Spleen (tissue), 11 donors: ENCODE measurements around the gene BEND5. TPM values are rescaled to one million over a fixed set of nuclear protein-coding genes. Genes with fewer than 3 reads are reported as not detected.

Experiments used
- DNase-seq: peaks from one replicate; pipeline ENCODE4 v3.0.0-alpha.2; 2020
- H3K27ac ChIP-seq, 8 donors: fragments of 200-600 bp; sonication (generic) in 7 of 8; 1 replicate in 4 of 8; 2 replicates in 4 of 8; pipeline versions ENCODE4 v1.5.0 to v1.8.0; 2016 to 2021; ENCODE audit warnings: inconsistent platforms in 4 of 8, mild to moderate bottlenecking in 4 of 8, moderate library complexity in 1 of 8
- H3K27me3 ChIP-seq, 7 donors: fragments of 200-600 bp; sonication (generic) in 6 of 7; replicated peaks in 1 of 7; 1 replicate in 4 of 7; 2 replicates in 3 of 7; pipeline versions ENCODE4 v1.5.0 to v1.8.0; 2016 to 2021; ENCODE audit warnings: inconsistent platforms in 3 of 7, mild to moderate bottlenecking in 1 of 7
- H3K36me3 ChIP-seq, 6 donors: fragments of 200-600 bp; sonication (generic) in 5 of 6; 1 replicate in 4 of 6; 2 replicates in 2 of 6; pipeline versions ENCODE4 v1.5.0 to v1.8.0; 2016 to 2021; ENCODE audit warnings: inconsistent platforms in 2 of 6
- H3K4me1 ChIP-seq, 6 donors: fragments of 200-600 bp; sonication (generic) in 5 of 6; 1 replicate in 3 of 6; 2 replicates in 3 of 6; pipeline versions ENCODE4 v1.5.0 to v1.8.0; 2016 to 2021; ENCODE audit warnings: inconsistent platforms in 3 of 6
- H3K4me3 ChIP-seq, 8 donors: fragments of 200-600 bp; sonication (generic) in 7 of 8; 1 replicate in 4 of 8; 2 replicates in 4 of 8; pipeline versions ENCODE4 v1.5.0 to v1.8.0; 2016 to 2021; ENCODE audit warnings: inconsistent platforms in 4 of 8, mild to moderate bottlenecking in 4 of 8, moderate library complexity in 2 of 8
- H3K9me3 ChIP-seq, 8 donors: fragments of 200-600 bp; sonication (generic) in 7 of 8; 1 replicate in 4 of 8; 2 replicates in 4 of 8; pipeline versions ENCODE4 v1.5.0 to v1.8.0; 2016 to 2021; ENCODE audit warnings: inconsistent platforms in 4 of 8
- POLR2A ChIP-seq, 3 donors: fragments of 450-650 bp; IDR thresholded peaks; one replicate each; pipeline ENCODE4 v1.5.1; 2017; ENCODE audit warnings: antibody characterized with exemption in 3 of 3, mild to moderate bottlenecking in 1 of 3
- POLR2AphosphoS5 ChIP-seq, 3 donors: sonication (generic); formaldehyde crosslinking; IDR thresholded peaks; one replicate each; pipeline ENCODE4 v1.5.1; 2017; ENCODE audit warnings: antibody characterized with exemption in 3 of 3
- WGBS, 5 donors: extraction: QIAGEN DNeasy Blood & Tissue Kit in 3 of 5; methylation state at CpG; one replicate each; pipeline versions ENCODE4 v1.1.5 to v1.1.7; 2013 to 2018; 5-methylcytosine and 5-hydroxymethylcytosine counted together
- intact Hi-C: fragments of 100-400 bp; cut with DNase I; formaldehyde crosslinking; loops from one replicate; pipeline ENCODE4 v1.15.0; 2023; ENCODE audit warnings: low total_unique reads
- polyA plus RNA-seq, 3 donors: library from polyadenylated mRNA; stranded (reverse); fragments of 200-250 nt; gene quantifications; one replicate each; pipeline ENCODE4 v1.2.1, GENCODE V29; 2013
- total RNA-seq, 7 donors: library from RNA; depleted of rRNA in 3 of 7; stranded (reverse); fragments of >200 nt in 3 of 7; fragmentation: NEBNext Ultra II Directional in 4 of 7; extraction: Animal tissue kit (Norgen Biotek cat#: 25700) in 4 of 7; gene quantifications; one replicate each; pipeline versions ENCODE4 v1.1.0 to v1.2.1, GENCODE V29; 2016 to 2021
- TF ChIP-seq, protein P1 (sequence below), 11 experiments: fragments of 200-600 bp in 7 of 11; fragments of 450-650 bp in 4 of 11; sonication (generic) in 4 of 11; IDR thresholded peaks in 8 of 11; conservative IDR thresholded peaks in 3 of 11; 1 replicate in 7 of 11; 2 replicates in 4 of 11; pipeline versions ENCODE4 v1.4.0 to v1.8.0; 2016 to 2021; ENCODE audit warnings: antibody characterized with exemption in 11 of 11, inconsistent platforms in 4 of 11, mild to moderate bottlenecking in 1 of 11
- donor health status: healthy with polysubstance abuse.
- donor health status: DM: no; HTN: no; CAD: no; lungs with moderate emphysema.
- donor health status: DM: no; HTN: no; CAD: no.
- donor health status: Bipolar disorder and iron deficiency.
- donor health status: healthy.
- donor health status: DM: no; HTN: no; CAD: no.
- donor health status: DM: yes; HTN: yes; CAD: no.

BEND5 gene
- total and polyA plus RNA-seq, 10 donors: 7.5 to 39.2 (median 16.1) TPM

DNA sequence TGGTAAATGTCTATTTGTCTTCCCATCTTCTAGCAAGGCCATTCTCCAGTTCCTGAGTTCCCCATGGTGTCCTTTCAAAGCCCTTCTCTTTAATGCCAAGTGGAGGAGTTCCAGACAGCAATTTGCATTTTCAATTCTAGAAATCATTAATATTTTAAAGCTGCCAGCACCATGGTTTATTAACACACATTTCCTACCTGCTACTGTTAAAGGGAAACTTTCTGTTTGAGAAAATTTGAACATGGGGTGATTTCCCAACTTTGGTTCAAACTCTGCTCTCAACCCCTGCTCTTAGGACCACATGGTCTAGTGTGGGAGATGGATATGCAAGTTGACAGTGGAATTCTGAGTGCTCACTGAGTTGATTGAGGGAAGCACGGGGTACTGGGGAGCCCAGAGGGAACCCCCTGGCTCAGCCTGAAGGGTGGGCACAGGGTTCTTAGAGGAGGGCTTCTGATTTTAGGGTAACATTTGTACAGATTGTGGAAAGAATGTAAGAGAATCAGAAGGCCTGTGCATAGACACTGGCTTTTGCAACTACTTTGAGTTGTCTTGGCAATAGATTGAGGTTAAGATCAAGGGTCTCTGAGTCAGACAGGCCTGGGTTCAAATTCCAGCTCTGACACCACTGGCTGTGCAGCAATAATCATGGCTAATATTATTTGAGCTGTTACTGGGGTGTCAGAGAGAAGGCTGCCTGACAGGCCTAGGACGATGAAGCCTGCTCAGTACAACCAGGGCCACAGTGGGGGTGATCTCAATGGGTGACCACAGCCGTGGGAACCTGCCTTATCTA lies 97.8 kb downstream of the BEND5 start:
- H3K27me3 ChIP-seq: peaks cover 0 to 18% (median 0%) of the 10 kb centered on the region in 7 donors
- no peak overlapping the region for H3K4me3 ChIP-seq
- no peaks in the 10 kb centered on the region for H3K36me3 ChIP-seq
- no peak for DNase-seq
- H3K4me1 ChIP-seq: peaks cover 0 to 19% (median 6%) of the 10 kb centered on the region in 6 donors
- peak overlapping the region in 3 of 8 donors; percentile 16 to 45 (median 36) for H3K27ac ChIP-seq
- 66 to 93% (median 78%) methylated on average over 3 of the region's 3 CpGs for WGBS, 5 donors
- H3K9me3 ChIP-seq: no peaks in the 10 kb centered on the region
- TF ChIP-seq POLR2AphosphoS5 (IDR thresholded peaks at IDR 0.05) (no peak), POLR2A (IDR thresholded peaks at IDR 0.05) (no peak)
- TF ChIP-seq, protein P1, sequence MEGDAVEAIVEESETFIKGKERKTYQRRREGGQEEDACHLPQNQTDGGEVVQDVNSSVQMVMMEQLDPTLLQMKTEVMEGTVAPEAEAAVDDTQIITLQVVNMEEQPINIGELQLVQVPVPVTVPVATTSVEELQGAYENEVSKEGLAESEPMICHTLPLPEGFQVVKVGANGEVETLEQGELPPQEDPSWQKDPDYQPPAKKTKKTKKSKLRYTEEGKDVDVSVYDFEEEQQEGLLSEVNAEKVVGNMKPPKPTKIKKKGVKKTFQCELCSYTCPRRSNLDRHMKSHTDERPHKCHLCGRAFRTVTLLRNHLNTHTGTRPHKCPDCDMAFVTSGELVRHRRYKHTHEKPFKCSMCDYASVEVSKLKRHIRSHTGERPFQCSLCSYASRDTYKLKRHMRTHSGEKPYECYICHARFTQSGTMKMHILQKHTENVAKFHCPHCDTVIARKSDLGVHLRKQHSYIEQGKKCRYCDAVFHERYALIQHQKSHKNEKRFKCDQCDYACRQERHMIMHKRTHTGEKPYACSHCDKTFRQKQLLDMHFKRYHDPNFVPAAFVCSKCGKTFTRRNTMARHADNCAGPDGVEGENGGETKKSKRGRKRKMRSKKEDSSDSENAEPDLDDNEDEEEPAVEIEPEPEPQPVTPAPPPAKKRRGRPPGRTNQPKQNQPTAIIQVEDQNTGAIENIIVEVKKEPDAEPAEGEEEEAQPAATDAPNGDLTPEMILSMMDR (IDR thresholded peaks at IDR 0.05 in 8 of 11, conservative IDR thresholded peaks at IDR 0.05 in 3 of 11): no peak
- intact Hi-C loops: no loop called here
